Neural progenitor cell (in vitro differentiated cells): ENCODE measurements around the gene ADNP2.

ENCODE experiments used
- EZH2 ChIP-seq: fragments of 200-600 bp; sonication (generic); IDR thresholded peaks from 2 replicates; pipeline ENCODE4 v1.6.1; 2017; ENCODE audit warnings: antibody characterized with exemption, mild to moderate bottlenecking, moderate library complexity
- EZH2phosphoT487 ChIP-seq: fragments of 200-600 bp; sonication (generic); IDR thresholded peaks from 2 replicates; pipeline ENCODE4 v1.6.1; 2017; ENCODE audit warnings: antibody characterized with exemption
- TF ChIP-seq, protein P1 (sequence below): fragments of 200-600 bp; sonication (generic); IDR thresholded peaks from 2 replicates; pipeline ENCODE4 v1.5.1; 2017; ENCODE audit warnings: antibody characterized with exemption, mild to moderate bottlenecking

DNA sequence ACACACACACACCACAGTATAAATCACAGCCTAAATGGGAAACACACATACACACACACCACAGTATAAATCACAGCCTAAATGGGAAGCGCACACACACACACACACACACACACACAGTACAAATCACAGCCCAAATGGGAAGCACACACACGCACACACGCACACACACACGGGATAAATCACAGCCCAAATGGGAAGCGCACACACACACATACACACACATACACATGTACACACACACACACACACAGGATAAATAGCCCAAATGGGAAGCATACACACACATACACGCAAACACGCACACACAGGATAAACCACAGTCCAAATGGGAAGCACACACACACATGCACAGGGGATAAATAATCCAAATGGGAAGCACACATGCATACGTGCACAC lies 68.1 kb downstream of the ADNP2 start:
- TF ChIP-seq, protein P1, sequence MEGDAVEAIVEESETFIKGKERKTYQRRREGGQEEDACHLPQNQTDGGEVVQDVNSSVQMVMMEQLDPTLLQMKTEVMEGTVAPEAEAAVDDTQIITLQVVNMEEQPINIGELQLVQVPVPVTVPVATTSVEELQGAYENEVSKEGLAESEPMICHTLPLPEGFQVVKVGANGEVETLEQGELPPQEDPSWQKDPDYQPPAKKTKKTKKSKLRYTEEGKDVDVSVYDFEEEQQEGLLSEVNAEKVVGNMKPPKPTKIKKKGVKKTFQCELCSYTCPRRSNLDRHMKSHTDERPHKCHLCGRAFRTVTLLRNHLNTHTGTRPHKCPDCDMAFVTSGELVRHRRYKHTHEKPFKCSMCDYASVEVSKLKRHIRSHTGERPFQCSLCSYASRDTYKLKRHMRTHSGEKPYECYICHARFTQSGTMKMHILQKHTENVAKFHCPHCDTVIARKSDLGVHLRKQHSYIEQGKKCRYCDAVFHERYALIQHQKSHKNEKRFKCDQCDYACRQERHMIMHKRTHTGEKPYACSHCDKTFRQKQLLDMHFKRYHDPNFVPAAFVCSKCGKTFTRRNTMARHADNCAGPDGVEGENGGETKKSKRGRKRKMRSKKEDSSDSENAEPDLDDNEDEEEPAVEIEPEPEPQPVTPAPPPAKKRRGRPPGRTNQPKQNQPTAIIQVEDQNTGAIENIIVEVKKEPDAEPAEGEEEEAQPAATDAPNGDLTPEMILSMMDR = no peak
- TF ChIP-seq EZH2phosphoT487 = no peak
- TF ChIP-seq EZH2 = no peak
